GM12801 (cell line): ENCODE data around the gene MEAK7.

Source experiments
- CTCF ChIP-seq: IDR thresholded peaks from one replicate; pipeline ENCODE4 v1.5.1; 2011; ENCODE audit warnings: control low read depth; ENCODE audit not compliant: insufficient read length; ENCODE audit errors: extremely low read depth

Gene MEAK7

GRCh38 chr16:84482001-84482891 lies 22.2 kb downstream of the MEAK7 start:
- TF ChIP-seq CTCF: no peak

GRCh38 chr16:84481051-84481735 lies 23.3 kb downstream of the MEAK7 start:
- TF ChIP-seq CTCF: no peak

- no peak for TF ChIP-seq CTCF
Measured at GRCh38 chr16:84479716-84480450, 24.6 kb downstream of the MEAK7 start.

GRCh38 chr16:84478172-84478947 lies 26.1 kb downstream of the MEAK7 start:
- TF ChIP-seq CTCF: no peak

GRCh38 chr16:84477661-84478060 lies 26.8 kb downstream of the MEAK7 start:
- TF ChIP-seq CTCF: no peak

GRCh38 chr16:84476401-84476800 lies 28.1 kb downstream of the MEAK7 start:
- TF ChIP-seq CTCF: no peak
